NOMO-1 treated with DMSO at 0.1 percent for 48 hours (cell line): ENCODE data around the gene LRRK1.

ENCODE experiments used
- DNase-seq: peaks from one replicate; lab custom pipeline; 2025; ENCODE audit not compliant: unreplicated experiment; lab: John Stamatoyannopoulos, UW

The LRRK1 gene

GRCh38 chr15:101001796-101002195 lies 82.6 kb downstream of the LRRK1 start:
- no peak for DNase-seq

GRCh38 chr15:101003081-101003480 lies 83.9 kb downstream of the LRRK1 start:
- peak; percentile 52 for DNase-seq

GRCh38 chr15:101003706-101004105 lies 84.5 kb downstream of the LRRK1 start:
- DNase-seq = no peak

GRCh38 chr15:101004500-101004899 lies 85.3 kb downstream of the LRRK1 start:
- no peak for DNase-seq

- no peak for DNase-seq
Observed at GRCh38 chr15:101004986-101005747, 86.0 kb downstream of the LRRK1 start.

- peak; percentile 47 for DNase-seq
Observed at GRCh38 chr15:101006931-101007691, 88.0 kb downstream of the LRRK1 start.

GRCh38 chr15:101008158-101009139 lies 89.3 kb downstream of the LRRK1 start:
- DNase-seq = peak; percentile 28

GRCh38 chr15:101009176-101009575 lies 90.0 kb downstream of the LRRK1 start:
- DNase-seq = no peak

- no peak for DNase-seq
Observed at GRCh38 chr15:101010781-101011180, 91.6 kb downstream of the LRRK1 start.

- DNase-seq = no peak
Observed at GRCh38 chr15:101012326-101013200, 93.4 kb downstream of the LRRK1 start.

GRCh38 chr15:101013201-101013550 lies 94.0 kb downstream of the LRRK1 start:
- DNase-seq = no peak

- DNase-seq = no peak
Observed at GRCh38 chr15:101013769-101014675, 94.9 kb downstream of the LRRK1 start.

GRCh38 chr15:101014921-101015841 lies 96.0 kb downstream of the LRRK1 start:
- DNase-seq = peak; percentile 5

GRCh38 chr15:101016581-101016980 lies 97.4 kb downstream of the LRRK1 start:
- DNase-seq = no peak

GRCh38 chr15:101017093-101017754 lies 98.1 kb downstream of the LRRK1 start:
- DNase-seq = no peak

- peak; percentile 64 for DNase-seq
Observed at GRCh38 chr15:101018016-101018415, 98.9 kb downstream of the LRRK1 start.

GRCh38 chr15:101018450-101018849 lies 99.3 kb downstream of the LRRK1 start:
- no peak for DNase-seq
